ENCODE measurements around the gene ECE2.

- TF ChIP-seq USF2 (IDR thresholded peaks at IDR 0.05), result no peak
- no peak for TF ChIP-seq POLR2A (IDR thresholded peaks at IDR 0.05; ENCODE audit: low read length)
- no peak for TF ChIP-seq CTCF (IDR thresholded peaks at IDR 0.05)
- no peak for TF ChIP-seq HOXA7 (CRISPR knock-in tag; IDR thresholded peaks at IDR 0.05)
- no peak for TF ChIP-seq EP300 (IDR thresholded peaks at IDR 0.05)
- TF ChIP-seq MAFK (IDR thresholded peaks at IDR 0.05; ENCODE audit: partially characterized antibody), result no peak
- TF ChIP-seq, protein P1, sequence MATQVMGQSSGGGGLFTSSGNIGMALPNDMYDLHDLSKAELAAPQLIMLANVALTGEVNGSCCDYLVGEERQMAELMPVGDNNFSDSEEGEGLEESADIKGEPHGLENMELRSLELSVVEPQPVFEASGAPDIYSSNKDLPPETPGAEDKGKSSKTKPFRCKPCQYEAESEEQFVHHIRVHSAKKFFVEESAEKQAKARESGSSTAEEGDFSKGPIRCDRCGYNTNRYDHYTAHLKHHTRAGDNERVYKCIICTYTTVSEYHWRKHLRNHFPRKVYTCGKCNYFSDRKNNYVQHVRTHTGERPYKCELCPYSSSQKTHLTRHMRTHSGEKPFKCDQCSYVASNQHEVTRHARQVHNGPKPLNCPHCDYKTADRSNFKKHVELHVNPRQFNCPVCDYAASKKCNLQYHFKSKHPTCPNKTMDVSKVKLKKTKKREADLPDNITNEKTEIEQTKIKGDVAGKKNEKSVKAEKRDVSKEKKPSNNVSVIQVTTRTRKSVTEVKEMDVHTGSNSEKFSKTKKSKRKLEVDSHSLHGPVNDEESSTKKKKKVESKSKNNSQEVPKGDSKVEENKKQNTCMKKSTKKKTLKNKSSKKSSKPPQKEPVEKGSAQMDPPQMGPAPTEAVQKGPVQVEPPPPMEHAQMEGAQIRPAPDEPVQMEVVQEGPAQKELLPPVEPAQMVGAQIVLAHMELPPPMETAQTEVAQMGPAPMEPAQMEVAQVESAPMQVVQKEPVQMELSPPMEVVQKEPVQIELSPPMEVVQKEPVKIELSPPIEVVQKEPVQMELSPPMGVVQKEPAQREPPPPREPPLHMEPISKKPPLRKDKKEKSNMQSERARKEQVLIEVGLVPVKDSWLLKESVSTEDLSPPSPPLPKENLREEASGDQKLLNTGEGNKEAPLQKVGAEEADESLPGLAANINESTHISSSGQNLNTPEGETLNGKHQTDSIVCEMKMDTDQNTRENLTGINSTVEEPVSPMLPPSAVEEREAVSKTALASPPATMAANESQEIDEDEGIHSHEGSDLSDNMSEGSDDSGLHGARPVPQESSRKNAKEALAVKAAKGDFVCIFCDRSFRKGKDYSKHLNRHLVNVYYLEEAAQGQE (IDR thresholded peaks at IDR 0.05), result no peak
- TF ChIP-seq, protein P2, sequence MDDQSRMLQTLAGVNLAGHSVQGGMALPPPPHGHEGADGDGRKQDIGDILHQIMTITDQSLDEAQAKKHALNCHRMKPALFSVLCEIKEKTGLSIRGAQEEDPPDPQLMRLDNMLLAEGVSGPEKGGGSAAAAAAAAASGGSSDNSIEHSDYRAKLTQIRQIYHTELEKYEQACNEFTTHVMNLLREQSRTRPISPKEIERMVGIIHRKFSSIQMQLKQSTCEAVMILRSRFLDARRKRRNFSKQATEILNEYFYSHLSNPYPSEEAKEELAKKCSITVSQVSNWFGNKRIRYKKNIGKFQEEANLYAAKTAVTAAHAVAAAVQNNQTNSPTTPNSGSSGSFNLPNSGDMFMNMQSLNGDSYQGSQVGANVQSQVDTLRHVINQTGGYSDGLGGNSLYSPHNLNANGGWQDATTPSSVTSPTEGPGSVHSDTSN (IDR thresholded peaks at IDR 0.05), result no peak
- TF ChIP-seq CEBPB (IDR thresholded peaks at IDR 0.05), result no peak
- TF ChIP-seq ZFP36 (IDR thresholded peaks at IDR 0.05; ENCODE audit: borderline replicate concordance, partially characterized antibody), result no peak
- no peak for TF ChIP-seq CBX8 (IDR thresholded peaks at IDR 0.05)
- TF ChIP-seq ESRRA (IDR thresholded peaks at IDR 0.05; ENCODE audit: borderline replicate concordance, low read length), result no peak
- no peak for TF ChIP-seq JUN (IDR thresholded peaks at IDR 0.05)
Measured at GRCh38 chr3:184234671-184235380, 41.0 kb upstream of the ECE2 start.

All from A549 (cell line).